Measurements from ENCODE around the gene IL25. TPM values are rescaled to one million over a fixed set of nuclear protein-coding genes. Genes with fewer than 3 reads are reported as not detected.

IL25 gene
- total and polyA plus RNA-seq, 2 of the 8 experiments (the other 6 are each of a cell fraction or from before 2014, with no cell fraction given) = not detected

MicroRNAs encoded within 50 kb of the gene (microRNA counts, 767-probe panel; counts per million panel counts)
- microRNA hsa-miR-208a (879 counts per million, percentile 95 among the panel's probes with 10 or more counts), microRNA hsa-miR-208b (879 counts per million, percentile 95 among the panel's probes with 10 or more counts)

Small RNA genes within 50 kb of the gene (microRNA-seq; reads per million reads assigned to microRNA genes)
- gene MIR208A (ENCODE audit: borderline microRNAs expressed in 2 of 2, borderline number of aligned reads in 2 of 2, borderline replicate concordance in 1 of 2) = 0 to 0.23 reads per million in 2 experiments
- gene MIR208B (ENCODE audit: borderline microRNAs expressed in 2 of 2, borderline number of aligned reads in 2 of 2, borderline replicate concordance in 1 of 2) = 0 reads per million in 2 experiments

Small RNA genes within 50 kb of the gene (small RNA-seq; reads per million reads assigned to genes)
- not detected for gene MIR208A (ENCODE audit: insufficient read depth)
- not detected for gene MIR208B (ENCODE audit: insufficient read depth)

Other genes starting within 250 kb of the IL25 start
- 204 and 209 TPM in 2 replicates for gene SLC7A8, start 189.1 kb upstream of the IL25 start, total RNA-seq (2021; fragmentation: NEBNext Ultra II Directional; extraction: Animal tissue kit (Norgen Biotek cat#: 25700))
- gene SLC7A8, start 189.1 kb upstream of the IL25 start, polyA plus RNA-seq (2011; rRNA removed) = 181 and 182 TPM in 2 replicates
- 1.2 TPM in 1 of 2 replicates, not detected in the other for gene RNF212B, start 134.9 kb upstream of the IL25 start, total RNA-seq (2021; fragmentation: NEBNext Ultra II Directional; extraction: Animal tissue kit (Norgen Biotek cat#: 25700))
- 0.36 and 0.95 TPM in 2 replicates for gene RNF212B, start 134.9 kb upstream of the IL25 start, polyA plus RNA-seq (2011; rRNA removed)
- 9.1 and 9.7 TPM in 2 replicates for gene HOMEZ, start 86.7 kb upstream of the IL25 start, total RNA-seq (2021; fragmentation: NEBNext Ultra II Directional; extraction: Animal tissue kit (Norgen Biotek cat#: 25700))
- gene HOMEZ, start 86.7 kb upstream of the IL25 start, polyA plus RNA-seq (2011; rRNA removed) = 12.3 and 15.9 TPM in 2 replicates
- 3.7 and 4.4 TPM in 2 replicates for gene PPP1R3E, start 70.0 kb upstream of the IL25 start, total RNA-seq (2021; fragmentation: NEBNext Ultra II Directional; extraction: Animal tissue kit (Norgen Biotek cat#: 25700))
- 3.5 and 4.7 TPM in 2 replicates for gene PPP1R3E, start 70.0 kb upstream of the IL25 start, polyA plus RNA-seq (2011; rRNA removed)
- gene BCL2L2, start 66.0 kb upstream of the IL25 start, total RNA-seq (2021; fragmentation: NEBNext Ultra II Directional; extraction: Animal tissue kit (Norgen Biotek cat#: 25700)) = 13.3 and 13.8 TPM in 2 replicates
- gene BCL2L2, start 66.0 kb upstream of the IL25 start, polyA plus RNA-seq (2011; rRNA removed) = 9.3 and 10.5 TPM in 2 replicates
- 300 and 312 TPM in 2 replicates for gene PABPN1, start 51.4 kb upstream of the IL25 start, total RNA-seq (2021; fragmentation: NEBNext Ultra II Directional; extraction: Animal tissue kit (Norgen Biotek cat#: 25700))
- gene PABPN1, start 51.4 kb upstream of the IL25 start, polyA plus RNA-seq (2011; rRNA removed) = 229 and 331 TPM in 2 replicates
- gene SLC22A17, start 19.9 kb upstream of the IL25 start, total RNA-seq (2021; fragmentation: NEBNext Ultra II Directional; extraction: Animal tissue kit (Norgen Biotek cat#: 25700)) = 39.4 and 43.0 TPM in 2 replicates
- gene SLC22A17, start 19.9 kb upstream of the IL25 start, polyA plus RNA-seq (2011; rRNA removed) = 49.0 and 77.7 TPM in 2 replicates
- gene EFS, start 7.6 kb upstream of the IL25 start, total RNA-seq (2021; fragmentation: NEBNext Ultra II Directional; extraction: Animal tissue kit (Norgen Biotek cat#: 25700)) = 27.8 and 29.0 TPM in 2 replicates
- gene EFS, start 7.6 kb upstream of the IL25 start, polyA plus RNA-seq (2011; rRNA removed) = 28.6 and 39.0 TPM in 2 replicates
- gene CMTM5, start 4.2 kb downstream of the IL25 start, total RNA-seq (2021; fragmentation: NEBNext Ultra II Directional; extraction: Animal tissue kit (Norgen Biotek cat#: 25700)) = not detected in 2 replicates
- 2.1 and 2.8 TPM in 2 replicates for gene CMTM5, start 4.2 kb downstream of the IL25 start, polyA plus RNA-seq (2011; rRNA removed)
- not detected in 2 replicates for gene MYH6, start 35.5 kb downstream of the IL25 start, total RNA-seq (2021; fragmentation: NEBNext Ultra II Directional; extraction: Animal tissue kit (Norgen Biotek cat#: 25700))
- 0.03 and 0.05 TPM in 2 replicates for gene MYH6, start 35.5 kb downstream of the IL25 start, polyA plus RNA-seq (2011; rRNA removed)
- not detected in 2 replicates for gene MYH7, start 62.9 kb downstream of the IL25 start, total RNA-seq (2021; fragmentation: NEBNext Ultra II Directional; extraction: Animal tissue kit (Norgen Biotek cat#: 25700))
- gene MYH7, start 62.9 kb downstream of the IL25 start, polyA plus RNA-seq (2011; rRNA removed) = 0.02 TPM in 1 of 2 replicates, not detected in the other
- 48.8 and 56.0 TPM in 2 replicates for gene NGDN, start 96.9 kb downstream of the IL25 start, total RNA-seq (2021; fragmentation: NEBNext Ultra II Directional; extraction: Animal tissue kit (Norgen Biotek cat#: 25700))
- 22.4 and 39.8 TPM in 2 replicates for gene NGDN, start 96.9 kb downstream of the IL25 start, polyA plus RNA-seq (2011; rRNA removed)
- 27.0 and 28.6 TPM in 2 replicates for gene ZFHX2, start 179.0 kb downstream of the IL25 start, total RNA-seq (2021; fragmentation: NEBNext Ultra II Directional; extraction: Animal tissue kit (Norgen Biotek cat#: 25700))
- 2.7 and 3.7 TPM in 2 replicates for gene ZFHX2, start 179.0 kb downstream of the IL25 start, polyA plus RNA-seq (2011; rRNA removed)
- gene THTPA, start 183.5 kb downstream of the IL25 start, total RNA-seq (2021; fragmentation: NEBNext Ultra II Directional; extraction: Animal tissue kit (Norgen Biotek cat#: 25700)) = 14.8 and 16.6 TPM in 2 replicates
- gene THTPA, start 183.5 kb downstream of the IL25 start, polyA plus RNA-seq (2011; rRNA removed) = 19.0 and 23.4 TPM in 2 replicates
- 70.1 and 70.9 TPM in 2 replicates for gene AP1G2, start 195.0 kb downstream of the IL25 start, total RNA-seq (2021; fragmentation: NEBNext Ultra II Directional; extraction: Animal tissue kit (Norgen Biotek cat#: 25700))
- 134 and 162 TPM in 2 replicates for gene AP1G2, start 195.0 kb downstream of the IL25 start, polyA plus RNA-seq (2011; rRNA removed)
- gene JPH4, start 206.0 kb downstream of the IL25 start, total RNA-seq (2021; fragmentation: NEBNext Ultra II Directional; extraction: Animal tissue kit (Norgen Biotek cat#: 25700)) = 46.4 and 46.7 TPM in 2 replicates
- gene JPH4, start 206.0 kb downstream of the IL25 start, polyA plus RNA-seq (2011; rRNA removed) = 23.9 and 35.0 TPM in 2 replicates

Data from H1 (cell line).